Superior temporal gyrus (tissue), 1 donor: ENCODE results near the gene SH3RF3.

ENCODE experiments used
- DNase-seq: peaks from one replicate; pipeline ENCODE4 v3.0.0-alpha.2; 2016; ENCODE audit errors: extremely low spot score

Gene SH3RF3

DNA sequence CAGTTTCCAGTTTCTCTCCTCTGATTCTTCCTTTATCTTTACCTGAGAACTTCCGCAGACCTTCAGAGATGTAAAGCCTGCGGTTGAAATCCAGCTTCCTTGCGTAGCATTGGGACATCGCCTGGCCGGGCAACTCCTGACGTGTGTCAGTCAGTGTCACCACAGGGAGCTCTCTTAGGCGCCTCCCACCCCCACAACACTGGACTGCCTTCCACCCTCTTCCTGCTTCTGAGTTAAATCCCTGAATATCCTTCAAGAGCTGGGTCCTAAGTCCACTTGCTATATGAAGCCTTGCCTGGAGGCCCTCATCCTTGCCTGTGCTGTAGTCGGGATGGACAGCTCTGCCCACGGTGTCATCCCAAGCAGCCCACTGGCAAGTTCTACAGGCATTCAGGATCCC, 305.3 kb downstream of the SH3RF3 start:
- DNase-seq, result no peak

DNA sequence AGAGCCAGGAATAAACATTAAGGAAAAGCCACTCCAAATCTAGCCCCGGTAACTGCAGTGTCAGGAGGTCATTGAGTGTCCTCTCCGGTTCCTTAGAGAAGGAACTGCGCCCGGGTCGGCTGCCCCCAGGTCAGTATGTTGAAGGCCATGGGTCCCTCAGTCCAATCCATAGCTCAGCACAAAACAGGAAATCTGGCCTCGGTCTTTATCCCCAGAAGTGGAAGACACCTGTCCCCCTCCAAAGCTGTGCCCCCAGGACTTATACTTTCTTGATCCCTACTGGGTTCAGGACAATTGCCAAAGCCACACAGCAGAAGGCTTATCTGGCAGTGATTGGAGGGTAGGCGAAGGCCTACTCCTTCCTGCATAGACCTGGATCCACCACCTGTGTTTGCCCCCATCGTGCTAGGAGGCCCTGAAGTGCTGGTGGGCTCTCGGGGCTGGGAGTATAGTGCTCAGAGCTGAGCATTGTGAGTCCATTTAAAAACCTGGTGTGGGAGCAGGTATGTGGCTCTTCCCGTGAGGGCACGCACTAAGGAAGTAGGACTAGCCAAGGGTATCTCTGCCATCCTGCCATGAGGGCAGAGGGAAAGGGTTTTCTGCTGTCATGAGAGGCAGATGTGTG, 306.2 kb downstream of the SH3RF3 start:
- no peak for DNase-seq

- DNase-seq, result peak; percentile 21
These were observed 307.0 kb downstream of the SH3RF3 start for GRCh38 chr2:109435901-109436598.

- DNase-seq, result no peak
These were observed 307.7 kb downstream of the SH3RF3 start for GRCh38 chr2:109436610-109437225.

GRCh38 chr2:109437325-109438090, 308.5 kb downstream of the SH3RF3 start:
- DNase-seq, result no peak

DNA sequence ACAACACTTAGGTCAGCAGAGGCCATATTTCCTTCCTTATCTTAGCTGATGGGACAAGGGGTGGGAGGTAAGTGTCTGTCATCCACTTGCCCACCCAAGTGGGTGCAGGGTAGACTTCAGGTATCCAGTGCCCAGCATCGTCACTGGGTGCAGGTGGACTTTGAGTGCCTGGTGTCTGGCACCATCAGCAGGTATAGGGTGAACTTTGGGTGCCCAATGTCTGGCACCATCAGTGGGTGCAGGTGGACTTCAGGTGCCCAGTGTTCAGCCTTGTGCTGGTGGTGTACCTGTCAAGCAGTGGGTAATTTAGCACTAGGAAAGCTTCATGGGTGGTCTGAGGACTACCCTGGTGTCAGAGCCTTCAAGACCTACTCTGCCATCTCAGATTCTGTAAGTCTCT, 309.1 kb downstream of the SH3RF3 start:
- no peak for DNase-seq

DNA sequence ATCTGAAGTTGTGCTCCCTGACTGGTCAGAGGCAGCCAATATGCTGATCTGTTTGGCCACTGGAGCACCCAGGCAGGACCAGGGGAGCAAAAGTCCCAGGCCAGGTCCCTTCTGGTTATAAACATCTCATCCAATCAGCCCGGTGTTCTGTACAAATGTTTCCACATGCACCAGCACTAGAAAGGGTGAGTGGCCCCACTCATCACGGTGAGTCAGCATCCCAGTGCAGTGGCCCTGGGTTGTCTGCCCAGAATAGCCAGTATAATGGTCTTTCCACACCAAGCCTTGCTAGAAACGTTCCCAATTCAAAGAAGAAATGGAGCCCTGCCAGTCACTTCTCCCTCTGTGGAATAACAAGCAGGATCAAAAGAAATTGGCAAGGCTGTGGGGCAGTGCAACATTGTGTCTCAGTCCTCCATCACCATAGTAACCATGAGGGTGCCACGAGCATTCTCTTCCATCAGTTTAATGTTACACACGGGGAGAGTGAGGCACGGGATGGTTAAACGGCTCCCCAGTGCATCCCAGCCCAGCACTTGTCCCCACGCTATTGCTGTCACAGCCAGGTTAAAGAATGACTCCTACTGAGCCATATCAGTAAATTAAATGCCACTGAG, 309.9 kb downstream of the SH3RF3 start:
- peak; percentile 74 for DNase-seq

GRCh38 chr2:109439390-109439786, 310.4 kb downstream of the SH3RF3 start:
- DNase-seq, result no peak

- DNase-seq, result no peak
These were observed 311.0 kb downstream of the SH3RF3 start for GRCh38 chr2:109439986-109440385.

DNA sequence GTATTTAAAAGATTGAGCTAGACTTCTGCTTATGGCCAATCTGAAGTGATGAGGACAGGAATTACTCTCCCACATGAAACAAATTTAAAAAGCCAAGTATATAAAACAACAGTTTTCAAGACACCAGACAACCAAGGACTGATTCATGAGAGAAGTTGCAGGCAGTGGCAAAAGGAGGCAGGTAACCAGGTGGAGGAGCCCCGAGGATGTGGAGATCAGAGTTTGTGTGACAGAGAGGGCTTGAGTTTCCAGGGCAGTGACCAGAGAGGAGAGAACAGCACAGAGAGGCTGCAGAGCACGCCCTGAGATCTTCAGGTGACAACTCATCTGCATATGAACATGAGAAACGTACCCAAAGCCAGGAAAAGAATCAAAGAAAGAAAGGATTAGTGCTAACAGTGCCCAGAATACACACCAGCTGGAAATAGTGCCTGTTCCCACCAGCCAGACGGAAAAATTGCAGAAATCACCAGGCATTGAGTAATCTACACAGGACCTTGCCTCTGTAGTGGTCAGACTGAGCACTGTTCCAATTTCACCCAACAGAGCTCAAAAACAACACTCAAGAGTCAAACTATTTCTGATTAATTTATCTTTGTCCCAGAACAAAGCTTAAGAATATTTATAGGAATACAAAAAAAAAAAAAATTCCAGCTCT, 311.6 kb downstream of the SH3RF3 start:
- DNase-seq, result no peak

DNA sequence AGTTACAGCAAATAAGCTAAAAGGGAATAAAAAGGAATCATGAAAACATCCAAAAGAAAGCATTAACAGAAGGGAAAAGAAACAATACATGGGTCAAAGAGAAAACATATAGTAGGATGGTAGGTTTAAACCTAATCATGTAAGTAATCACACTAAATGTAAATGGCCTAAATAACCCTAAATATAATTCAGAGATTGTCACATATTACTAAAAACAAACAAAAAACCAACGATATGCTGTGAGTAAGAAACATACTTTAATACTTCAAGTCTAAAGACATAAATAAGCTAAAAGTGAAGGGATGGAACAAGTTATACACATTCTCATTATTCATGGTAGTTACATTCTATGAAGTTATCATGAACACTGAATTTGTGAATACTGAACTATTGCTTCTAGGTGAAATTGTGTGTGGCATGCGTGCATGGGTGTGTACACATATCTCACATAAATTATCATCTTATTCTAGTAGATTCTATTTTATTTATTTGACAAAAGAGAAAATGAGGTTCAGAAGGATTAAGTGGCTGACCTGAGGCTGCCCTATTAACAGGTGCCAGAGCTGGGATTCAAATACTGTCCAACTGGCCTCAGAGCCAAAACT, 313.8 kb downstream of the SH3RF3 start:
- DNase-seq, result no peak

DNA sequence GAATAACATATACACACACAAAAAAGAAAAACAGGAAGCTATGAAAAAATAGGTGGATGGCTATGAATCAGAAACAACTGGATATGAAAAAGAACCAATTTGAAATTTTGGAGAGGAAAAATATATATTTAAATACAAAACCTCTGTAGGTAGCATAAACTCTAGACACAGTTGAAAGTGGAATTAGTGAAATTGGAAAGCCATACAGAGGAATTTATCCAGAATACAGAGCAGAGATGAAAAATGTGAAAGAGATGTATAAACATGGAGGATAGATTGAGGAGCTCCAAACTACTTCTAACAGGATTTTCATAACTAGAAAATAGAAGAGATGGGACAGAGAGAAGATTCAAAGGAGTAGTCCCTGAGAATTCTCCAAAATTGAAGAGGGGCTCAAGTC, 315.9 kb downstream of the SH3RF3 start:
- DNase-seq, result no peak

DNA sequence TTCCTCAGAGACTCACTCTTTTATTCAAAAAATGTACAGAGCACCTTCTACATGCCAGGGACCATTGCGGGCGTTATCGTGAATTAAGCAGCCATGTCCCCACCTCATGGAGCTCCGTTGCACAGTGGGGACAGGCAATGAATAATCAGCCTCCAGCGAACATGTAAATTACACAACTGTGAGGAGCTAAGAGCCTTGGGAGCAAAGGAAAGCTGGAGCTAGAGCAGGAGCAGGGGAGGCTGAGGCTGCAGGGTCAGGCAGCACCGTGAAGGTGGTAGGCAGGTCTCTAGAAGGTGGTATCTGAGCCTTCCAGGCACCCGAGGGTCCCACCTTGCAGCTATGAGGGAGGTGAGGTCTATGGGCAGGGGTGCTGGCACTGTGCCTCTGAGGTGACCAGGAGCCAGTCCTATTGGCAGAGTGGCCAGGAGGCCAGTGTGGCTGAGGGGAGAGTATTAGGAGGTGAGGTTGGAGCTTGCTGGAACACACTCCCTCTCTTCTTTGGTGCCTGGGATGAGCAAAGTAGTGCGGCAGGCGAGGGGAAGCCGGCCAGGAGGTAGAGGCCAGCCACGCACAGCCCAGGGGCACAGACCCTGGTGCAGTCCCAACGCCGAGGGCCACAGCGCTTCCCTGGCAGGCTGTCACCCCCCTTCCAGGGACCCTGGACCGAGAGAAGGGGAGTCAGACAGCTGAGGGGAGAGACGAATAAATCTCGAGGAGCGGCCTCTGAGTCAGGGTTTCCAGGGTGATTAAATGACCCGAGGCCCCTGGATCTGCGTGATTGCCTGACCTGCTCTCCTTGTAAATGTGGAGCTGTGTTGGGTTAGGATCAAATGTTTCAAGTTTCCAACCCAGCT, 317.5 kb downstream of the SH3RF3 start:
- no peak for DNase-seq

DNA sequence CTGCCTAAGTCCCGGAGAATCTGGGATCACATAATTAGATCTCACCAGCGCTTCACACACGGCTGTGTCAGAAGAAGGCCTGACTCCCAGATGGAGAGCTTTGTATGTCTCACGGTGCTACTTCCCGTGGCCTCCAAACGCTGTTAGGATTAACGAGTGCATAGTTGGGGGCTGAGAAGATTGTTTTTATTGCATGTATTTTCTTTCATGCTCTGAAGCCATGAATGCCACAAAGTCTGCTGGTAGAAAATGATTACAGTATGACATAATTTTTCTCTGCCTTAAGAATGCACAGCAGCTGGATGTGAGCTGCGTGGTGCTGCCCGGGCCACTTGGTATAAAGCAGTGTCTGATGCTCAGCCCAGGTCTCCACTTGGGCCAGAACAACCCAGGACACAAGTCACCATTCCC, 318.3 kb downstream of the SH3RF3 start:
- peak; percentile 41 for DNase-seq

DNA sequence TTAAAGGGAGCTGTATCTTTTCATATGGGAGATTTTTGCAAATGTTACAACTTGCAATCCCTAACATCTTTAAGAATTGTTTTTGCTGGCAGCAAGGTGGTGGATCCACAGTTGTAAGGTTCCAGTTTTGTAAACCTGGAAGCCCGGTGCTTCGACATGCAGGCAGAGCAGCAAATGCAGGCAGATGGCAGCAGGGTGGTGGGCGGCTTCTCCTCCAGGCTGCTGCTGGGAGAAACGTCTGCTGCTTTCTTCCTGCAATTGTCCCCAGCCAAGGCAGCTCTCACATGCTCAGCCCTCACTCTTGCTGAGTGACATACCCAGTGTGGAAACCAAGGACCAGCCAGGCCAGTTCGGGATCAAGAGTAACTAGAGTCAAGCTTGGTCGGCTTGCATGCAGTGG, 318.8 kb downstream of the SH3RF3 start:
- DNase-seq, result peak; percentile 45

GRCh38 chr2:109448207-109448606, 319.2 kb downstream of the SH3RF3 start:
- DNase-seq, result no peak

DNA sequence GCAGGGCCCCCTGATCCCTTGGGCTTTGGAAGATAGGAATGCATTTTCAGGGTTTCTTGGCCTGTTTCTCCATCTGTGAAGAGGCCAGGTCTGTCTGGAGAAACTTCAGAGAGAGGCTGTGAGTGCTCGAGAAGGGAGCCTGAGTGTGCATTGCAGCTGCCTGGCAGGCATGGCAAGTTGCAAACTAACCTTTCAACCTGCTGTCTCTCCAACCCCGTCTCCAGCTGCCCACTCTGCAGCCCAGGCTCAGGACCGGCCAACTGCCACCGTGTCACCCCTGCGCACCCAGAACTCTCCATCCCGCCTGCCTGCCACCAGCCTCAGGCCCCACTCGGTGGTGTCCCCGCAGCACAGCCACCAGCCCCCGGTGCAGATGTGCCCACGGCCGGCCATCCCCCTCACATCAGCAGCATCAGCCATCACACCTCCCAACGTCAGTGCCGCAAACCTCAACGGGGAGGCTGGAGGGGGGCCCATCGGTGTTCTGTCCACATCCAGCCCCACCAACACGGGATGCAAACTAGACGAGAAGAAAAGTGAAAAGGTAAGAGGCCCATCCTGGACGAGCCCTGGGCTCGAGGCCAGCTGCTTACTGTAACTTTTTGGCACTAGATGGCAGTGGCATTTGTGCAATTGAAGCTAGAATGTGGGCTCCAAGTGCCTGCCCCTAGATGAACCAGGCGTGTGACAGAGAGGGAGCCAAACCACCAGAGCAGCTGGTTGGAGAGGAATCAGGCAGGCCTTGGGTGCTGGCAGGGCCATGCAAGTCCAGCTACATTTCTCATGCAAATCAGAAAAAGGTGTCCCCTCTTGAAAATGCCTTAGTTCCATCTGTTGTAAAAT, 320.2 kb downstream of the SH3RF3 start:
- peak; percentile 33 for DNase-seq

- no peak for DNase-seq
These were observed 321.7 kb downstream of the SH3RF3 start for GRCh38 chr2:109450574-109451273.

GRCh38 chr2:109451671-109452070, 322.7 kb downstream of the SH3RF3 start:
- no peak for DNase-seq
